GM12878 (cell line): ENCODE measurements around the gene PHF23. TPM values are rescaled to one million over a fixed set of nuclear protein-coding genes. Genes with fewer than 3 reads are reported as not detected.

ENCODE experiments used
- ATAC-seq: fragments of 200-7000 bp; cut with Tn5 transposase; 3 replicates; pipeline ENCODE4 v1.9.1; 2020; ENCODE audit warnings: mild to moderate bottlenecking, moderate library complexity
- BruUV-seq: library from RNA; stranded (reverse); fragments of 400-500 nt; replicated peaks from 2 replicates; lab custom pipeline; 2021; lab: Mats Ljungman, UMichigan
- CTCF ChIA-PET: fragments of 300-600 bp; sonication (Branson Sonifier 250); formaldehyde crosslinking; extraction: SDS; loops from one replicate; lab custom pipeline; 2021; ENCODE audit warnings: inconsistent platforms; lab: Yijun Ruan, JAX
- POLR2A ChIA-PET: fragments of 350-600 bp; formaldehyde crosslinking; extraction: SDS; loops from one replicate; lab custom pipeline; 2021; ENCODE audit warnings: inconsistent platforms; lab: Charles Lee
- RAD21 ChIA-PET: fragments of 300-600 bp; sonication (Branson Sonifier 250); formaldehyde crosslinking; loops from one replicate; lab custom pipeline; 2023; ENCODE audit warnings: antibody characterized with exemption; ENCODE audit not compliant: unreplicated experiment; lab: Charles Lee
- SMC1A ChIA-PET: fragments of 300-600 bp; sonication (Branson Sonifier 250); formaldehyde crosslinking; loops from one replicate; lab custom pipeline; 2023; ENCODE audit not compliant: unreplicated experiment, uncharacterized antibody; lab: Charles Lee
- DNase-seq: peaks from one replicate; pipeline ENCODE4 v3.0.0-alpha.2; 2011; ENCODE audit warnings: low read depth, low spot score
- FAIRE-seq: peaks from 3 replicates; lab custom pipeline; 2011; peaks lifted over from hg19 to GRCh38; lab: Jason Lieb, UNC
- H2AFZ ChIP-seq: 2 replicates; pipeline ENCODE4 v1.6.0; 2011; ENCODE audit warnings: low read depth, low read length, control low read depth; ENCODE audit not compliant: control insufficient read depth
- H3K27ac ChIP-seq: 2 replicates; pipeline ENCODE4 v1.5.1; 2011; ENCODE audit warnings: control low read depth; ENCODE audit not compliant: control insufficient read depth, insufficient read depth
- H3K27me3 ChIP-seq, 2 experiments: replicated peaks in 1 of 2; 2 replicates each; pipeline versions ENCODE4 v1.6.0 to v1.6.1; 2011; ENCODE audit warnings: low read length in 1 of 2; ENCODE audit not compliant: control insufficient read depth in 2 of 2, insufficient read depth in 2 of 2
- H3K36me3 ChIP-seq, 2 experiments: 2 replicates each; pipeline ENCODE4 v1.5.1; 2011; ENCODE audit warnings: low read length in 1 of 2; ENCODE audit not compliant: control insufficient read depth in 2 of 2, insufficient read depth in 2 of 2
- H3K4me1 ChIP-seq: 2 replicates; pipeline ENCODE4 v1.6.1; 2011; ENCODE audit warnings: mild to moderate bottlenecking, low read length, moderate library complexity, mixed read lengths; ENCODE audit not compliant: control insufficient read depth, insufficient read depth
- H3K4me2 ChIP-seq: 2 replicates; pipeline ENCODE4 v1.6.0; 2011; ENCODE audit warnings: control low read depth; ENCODE audit not compliant: control insufficient read depth, insufficient read depth
- H3K4me3 ChIP-seq: fragments of 200-600 bp; sonication (generic); 2 replicates; pipeline ENCODE4 v1.5.1; 2016
- H3K79me2 ChIP-seq: 2 replicates; pipeline ENCODE4 v1.6.0; 2011; ENCODE audit warnings: low read length; ENCODE audit not compliant: control insufficient read depth, insufficient read depth
- H3K9ac ChIP-seq: 2 replicates; pipeline ENCODE4 v1.8.0; 2011; ENCODE audit warnings: low read length, control low read depth, mixed read lengths; ENCODE audit not compliant: control insufficient read depth, insufficient read depth
- H3K9me3 ChIP-seq: replicated peaks from 3 replicates; pipeline ENCODE4 v1.5.1; 2011; ENCODE audit warnings: mild to moderate bottlenecking, low read length; ENCODE audit not compliant: control insufficient read depth, insufficient read depth
- H4K20me1 ChIP-seq: 2 replicates; pipeline ENCODE4 v1.6.0; 2011; ENCODE audit not compliant: control insufficient read depth, insufficient read depth
- BMI1 ChIP-seq: fragments of 450-650 bp; IDR thresholded peaks from 2 replicates; pipeline ENCODE4 v1.6.1; 2016; ENCODE audit warnings: mild to moderate bottlenecking, moderate library complexity, borderline replicate concordance
- CHD2 ChIP-seq: IDR thresholded peaks from 2 replicates; pipeline ENCODE4 v1.6.1; 2011; ENCODE audit warnings: low read depth, low read length, improper control_type of control experiment, borderline replicate concordance
- CREB1 ChIP-seq: IDR thresholded peaks from 2 replicates; pipeline ENCODE4 v1.6.1; 2012; ENCODE audit warnings: low read depth, mild to moderate bottlenecking, inconsistent platforms
- IKZF2 ChIP-seq, 2 experiments: fragments of 450-650 bp; IDR thresholded peaks; 2 replicates each; pipeline ENCODE4 v1.6.1; 2017; ENCODE audit warnings: mild to moderate bottlenecking in 2 of 2, moderate library complexity in 2 of 2
- KAT2A ChIP-seq: conservative IDR thresholded peaks from 2 replicates; pipeline ENCODE4 v1.6.1; 2011; ENCODE audit warnings: low read depth, low read length; ENCODE audit not compliant: control insufficient read depth
- NFYA ChIP-seq: IDR thresholded peaks from 2 replicates; pipeline ENCODE4 v1.6.1; 2011; ENCODE audit warnings: low read depth, mild to moderate bottlenecking, low read length, improper control_type of control experiment, borderline replicate concordance
- NR2F1 ChIP-seq: fragments of 450-650 bp; conservative IDR thresholded peaks from 2 replicates; pipeline ENCODE4 v1.6.1; 2017; ENCODE audit warnings: mild to moderate bottlenecking
- RB1 ChIP-seq: fragments of 450-650 bp; formaldehyde crosslinking; IDR thresholded peaks from 2 replicates; pipeline ENCODE4 v1.6.1; 2017; ENCODE audit warnings: mild to moderate bottlenecking, borderline replicate concordance
- SREBF1 ChIP-seq: IDR thresholded peaks from 2 replicates; pipeline ENCODE4 v1.6.1; 2012; ENCODE audit warnings: mild to moderate bottlenecking, low read length
- WGBS: methylation state at CpG from one replicate; pipeline ENCODE4 v1.1.6; 2016; ENCODE audit warnings: low lambda C conversion rate; ENCODE audit not compliant: insufficient replicate concordance, insufficient coverage; ENCODE audit errors: missing lambda C conversion rate; 5-methylcytosine and 5-hydroxymethylcytosine counted together
- in situ Hi-C: fragments of 300-500 bp; cut with MboI; formaldehyde crosslinking; loops from 9 replicates; pipeline ENCODE4 v1.14.3; 2018; ENCODE audit warnings: mixed read lengths
- intact Hi-C: fragments of 100-400 bp; cut with micrococcal nuclease; formaldehyde crosslinking; loops from one replicate; pipeline ENCODE4 v1.14.2; 2022; ENCODE audit not compliant: unreplicated experiment
- polyA plus RNA-seq, 11 experiments: library from polyadenylated mRNA; depleted of rRNA in 4 of 11; unstranded in 6 of 11; stranded (reverse) in 5 of 11; fragments of >200 nt; fragmentation: Nextera tagmentation in 4 of 11; fragmentation: Illumina TruSeq in 1 of 11; extraction: Ambion mirVana in 4 of 11; extraction: Trizol in 1 of 11; gene quantifications; 1 replicate in 1 of 11; 2 replicates in 10 of 11; pipeline versions ENCODE4 v1.2.1 to v1.2.3, GENCODE V29; 2011 to 2016; ENCODE audit warnings: inconsistent platforms in 2 of 11, missing spikeins in 2 of 11, low read depth in 1 of 11
- total RNA-seq, 4 experiments: library from RNA; depleted of rRNA in 3 of 4; stranded (reverse); fragments of >200 nt in 3 of 4; fragmentation: Illumina TruSeq in 1 of 4; extraction: Trizol in 1 of 4; gene quantifications; 2 replicates each; pipeline versions ENCODE4 v1.2.1 to v1.2.3, GENCODE V29; 2013 to 2021
- TF ChIP-seq, protein P1 (sequence below): fragments of 450-650 bp; IDR thresholded peaks from 2 replicates; pipeline ENCODE4 v1.6.1; 2017; ENCODE audit warnings: antibody characterized with exemption, mild to moderate bottlenecking, moderate library complexity
- TF ChIP-seq, protein P2 (sequence below): fragments of 450-650 bp; IDR thresholded peaks from 2 replicates; pipeline ENCODE4 v1.6.1; 2017; ENCODE audit warnings: mild to moderate bottlenecking

PHF23 gene
- total and polyA plus RNA-seq, 10 of the 15 experiments (the other 5 are each of a cell fraction or from before 2014, with no cell fraction given) = 8.2 to 84.8 (median 32.6) TPM

DNA sequence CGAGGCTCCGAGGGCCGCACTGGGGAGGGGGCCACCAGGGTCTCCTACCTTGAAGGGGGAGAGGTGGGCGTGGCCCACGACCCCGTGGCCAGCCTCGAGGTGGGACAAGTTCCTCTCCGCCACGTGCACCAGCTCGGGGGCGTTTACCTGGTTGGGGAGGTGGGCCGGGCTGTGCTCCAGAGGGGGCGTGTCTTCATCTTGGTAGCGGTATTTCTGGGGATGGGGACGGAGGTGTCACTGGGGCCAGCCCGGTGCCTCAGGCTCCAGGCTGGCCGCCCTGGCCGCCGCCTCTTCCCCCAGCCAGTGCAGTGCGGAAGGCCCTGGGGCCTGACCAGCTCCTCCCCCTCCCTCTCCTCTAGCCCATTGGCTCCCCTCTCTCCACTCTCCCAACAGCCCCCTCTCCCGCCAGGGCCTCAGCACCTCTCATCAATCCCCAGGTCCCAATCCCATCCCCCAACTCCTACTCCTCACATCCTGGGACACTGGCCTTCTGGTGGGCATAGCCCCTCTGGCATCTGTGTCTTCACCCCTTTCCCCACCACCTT, 31.2 kb downstream of the PHF23 start (continued):
- TF ChIP-seq, protein P1, sequence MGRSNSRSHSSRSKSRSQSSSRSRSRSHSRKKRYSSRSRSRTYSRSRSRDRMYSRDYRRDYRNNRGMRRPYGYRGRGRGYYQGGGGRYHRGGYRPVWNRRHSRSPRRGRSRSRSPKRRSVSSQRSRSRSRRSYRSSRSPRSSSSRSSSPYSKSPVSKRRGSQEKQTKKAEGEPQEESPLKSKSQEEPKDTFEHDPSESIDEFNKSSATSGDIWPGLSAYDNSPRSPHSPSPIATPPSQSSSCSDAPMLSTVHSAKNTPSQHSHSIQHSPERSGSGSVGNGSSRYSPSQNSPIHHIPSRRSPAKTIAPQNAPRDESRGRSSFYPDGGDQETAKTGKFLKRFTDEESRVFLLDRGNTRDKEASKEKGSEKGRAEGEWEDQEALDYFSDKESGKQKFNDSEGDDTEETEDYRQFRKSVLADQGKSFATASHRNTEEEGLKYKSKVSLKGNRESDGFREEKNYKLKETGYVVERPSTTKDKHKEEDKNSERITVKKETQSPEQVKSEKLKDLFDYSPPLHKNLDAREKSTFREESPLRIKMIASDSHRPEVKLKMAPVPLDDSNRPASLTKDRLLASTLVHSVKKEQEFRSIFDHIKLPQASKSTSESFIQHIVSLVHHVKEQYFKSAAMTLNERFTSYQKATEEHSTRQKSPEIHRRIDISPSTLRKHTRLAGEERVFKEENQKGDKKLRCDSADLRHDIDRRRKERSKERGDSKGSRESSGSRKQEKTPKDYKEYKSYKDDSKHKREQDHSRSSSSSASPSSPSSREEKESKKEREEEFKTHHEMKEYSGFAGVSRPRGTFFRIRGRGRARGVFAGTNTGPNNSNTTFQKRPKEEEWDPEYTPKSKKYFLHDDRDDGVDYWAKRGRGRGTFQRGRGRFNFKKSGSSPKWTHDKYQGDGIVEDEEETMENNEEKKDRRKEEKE = no peak
- TF ChIP-seq KAT2A (no peak), SREBF1 (no peak), IKZF2 (IDR thresholded peaks at IDR 0.05) (no peak)

DNA sequence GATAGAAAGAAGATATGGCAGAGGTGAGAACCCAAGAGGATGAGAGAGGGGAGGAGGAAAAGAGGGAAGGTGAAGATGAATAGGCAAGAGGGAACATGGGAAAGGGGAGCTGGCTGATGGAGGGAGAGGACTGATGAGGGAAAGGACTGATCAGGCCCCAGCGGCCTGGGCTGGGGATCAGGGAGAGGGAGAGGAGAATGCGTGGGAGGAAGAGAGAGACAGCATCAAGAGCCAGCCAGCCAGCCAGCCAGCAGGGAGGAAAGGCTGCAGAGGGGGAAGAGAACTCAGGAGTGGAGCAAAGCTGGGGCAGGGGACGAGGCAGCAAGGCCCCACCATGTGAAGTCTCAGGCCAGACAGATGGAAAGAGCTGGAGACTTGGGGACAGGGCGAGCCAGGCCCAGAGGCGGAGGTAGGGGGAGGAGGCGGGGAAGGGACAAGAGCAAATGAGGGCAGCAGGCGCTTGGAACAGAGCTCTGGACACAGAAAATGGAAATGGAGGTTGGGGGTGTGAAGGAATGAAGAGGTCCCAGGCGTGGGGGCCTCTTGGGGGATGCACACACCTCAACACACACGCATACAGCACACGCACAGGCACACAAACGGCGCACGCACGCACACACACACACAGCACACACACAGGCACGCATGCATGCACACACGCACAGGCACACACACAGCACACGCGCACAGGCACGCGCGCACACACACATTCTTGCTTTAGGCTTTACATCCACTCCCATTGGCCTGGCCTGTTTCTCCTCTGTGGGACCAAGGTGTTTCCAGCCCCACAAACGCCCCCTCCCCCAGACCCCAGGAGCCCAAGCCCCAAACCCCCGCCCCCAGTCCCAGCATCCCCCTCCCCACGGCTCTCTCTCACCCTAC, 31.9 kb downstream of the PHF23 start:
- in situ Hi-C loops = no loop called here
- Histone ChIP-seq H4K20me1 (no peaks in the 10 kb centered on the region), H3K27ac (no peak overlapping the region), H3K4me3 (no peak overlapping the region), H3K4me1 (peaks cover 6% of the 10 kb centered on the region; the same call in 1 of the 2 replicates), H2AFZ (no peak overlapping the region), H3K9ac (no peak overlapping the region), H3K9me3 (no peaks in the 10 kb centered on the region), H3K27me3 (no peaks in the 10 kb centered on the region), H3K4me2 (no peak overlapping the region), H3K36me3 (no peaks in the 10 kb centered on the region), H3K79me2 (no peaks in the 10 kb centered on the region)
- RAD21 ChIA-PET = no interaction called here
- no peak for FAIRE-seq
- no peak for DNase-seq
- no peak for ATAC-seq
- SMC1A ChIA-PET = no interaction called here
- CTCF ChIA-PET = interaction anchor here (2.0 kb wide), 1 partner anchor 13 kb away, joined by 7 read pairs; the partner anchor contains the start of genes ACADVL and DLG4
- TF ChIP-seq NFYA = no peak
- TF ChIP-seq, protein P2, sequence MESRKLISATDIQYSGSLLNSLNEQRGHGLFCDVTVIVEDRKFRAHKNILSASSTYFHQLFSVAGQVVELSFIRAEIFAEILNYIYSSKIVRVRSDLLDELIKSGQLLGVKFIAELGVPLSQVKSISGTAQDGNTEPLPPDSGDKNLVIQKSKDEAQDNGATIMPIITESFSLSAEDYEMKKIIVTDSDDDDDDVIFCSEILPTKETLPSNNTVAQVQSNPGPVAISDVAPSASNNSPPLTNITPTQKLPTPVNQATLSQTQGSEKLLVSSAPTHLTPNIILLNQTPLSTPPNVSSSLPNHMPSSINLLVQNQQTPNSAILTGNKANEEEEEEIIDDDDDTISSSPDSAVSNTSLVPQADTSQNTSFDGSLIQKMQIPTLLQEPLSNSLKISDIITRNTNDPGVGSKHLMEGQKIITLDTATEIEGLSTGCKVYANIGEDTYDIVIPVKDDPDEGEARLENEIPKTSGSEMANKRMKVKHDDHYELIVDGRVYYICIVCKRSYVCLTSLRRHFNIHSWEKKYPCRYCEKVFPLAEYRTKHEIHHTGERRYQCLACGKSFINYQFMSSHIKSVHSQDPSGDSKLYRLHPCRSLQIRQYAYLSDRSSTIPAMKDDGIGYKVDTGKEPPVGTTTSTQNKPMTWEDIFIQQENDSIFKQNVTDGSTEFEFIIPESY = 0 out of 2 replicates have a peak, but pooled peaks have one; percentile 21
- no peak for TF ChIP-seq CREB1
- TF ChIP-seq BMI1 = no peak
- TF ChIP-seq CHD2 = no peak
- no peak for TF ChIP-seq NR2F1
- no peak for TF ChIP-seq RB1
- POLR2A ChIA-PET = no interaction called here
- BruUV-seq = no TSS peak
- intact Hi-C loops = no loop called here
- 71% methylated on average over 16 of the region's 24 CpGs for WGBS
